Upper lobe of left lung (tissue), 6 donors: ENCODE measurements around the gene AKAP5. TPM values are rescaled to one million over a fixed set of nuclear protein-coding genes. Genes with fewer than 3 reads are reported as not detected.

Experiments
- ATAC-seq, 2 donors: fragments of 200-7000 bp; cut with Tn5 transposase; one replicate each; pipeline ENCODE4 v1.9.1; 2022; ENCODE audit warnings: mild to moderate bottlenecking in 2 of 2, moderate library complexity in 2 of 2; ENCODE audit not compliant: low FRiP score in 2 of 2
- DNase-seq, 2 donors: peaks; one replicate each; pipeline ENCODE4 v3.0.0-alpha.2; 2019 to 2020
- H3K27ac ChIP-seq, 4 donors: fragments of 200-600 bp; sonication (generic); one replicate each; pipeline ENCODE4 v1.5.1; 2016 to 2019
- H3K27me3 ChIP-seq, 4 donors: fragments of 200-600 bp; sonication (generic); one replicate each; pipeline ENCODE4 v1.5.1; 2017 to 2019
- H3K36me3 ChIP-seq, 4 donors: fragments of 200-600 bp; sonication (generic); one replicate each; pipeline ENCODE4 v1.5.1; 2016 to 2019
- H3K4me1 ChIP-seq, 4 donors: fragments of 200-600 bp; sonication (generic); one replicate each; pipeline ENCODE4 v1.5.1; 2018 to 2019
- H3K4me3 ChIP-seq, 4 donors: fragments of 200-600 bp; sonication (generic); one replicate each; pipeline ENCODE4 v1.5.1; 2017 to 2019; ENCODE audit warnings: mild to moderate bottlenecking in 2 of 4, moderate library complexity in 1 of 4
- H3K9me3 ChIP-seq, 4 donors: fragments of 200-600 bp; sonication (generic); one replicate each; pipeline ENCODE4 v1.5.1; 2018 to 2019
- CTCF ChIP-seq, 6 experiments: fragments of 450-650 bp in 4 of 6; fragments of 200-600 bp in 2 of 6; sonication (generic) in 2 of 6; IDR thresholded peaks; one replicate each; pipeline ENCODE4 v1.5.1; 2016 to 2019; ENCODE audit warnings: antibody characterized with exemption in 6 of 6
- EP300 ChIP-seq, 4 donors: sonication (generic); formaldehyde crosslinking; IDR thresholded peaks; one replicate each; pipeline ENCODE4 v1.5.1; 2017; ENCODE audit warnings: antibody characterized with exemption in 4 of 4, control low read depth in 2 of 4
- POLR2A ChIP-seq, 4 donors: fragments of 450-650 bp; IDR thresholded peaks; one replicate each; pipeline ENCODE4 v1.5.1; 2016 to 2017; ENCODE audit warnings: antibody characterized with exemption in 4 of 4, mild to moderate bottlenecking in 2 of 4
- POLR2AphosphoS5 ChIP-seq, 2 donors: sonication (generic); formaldehyde crosslinking; IDR thresholded peaks; one replicate each; pipeline ENCODE4 v1.5.1; 2017; ENCODE audit warnings: antibody characterized with exemption in 2 of 2
- WGBS, 2 donors: methylation state at CpG; one replicate each; pipeline ENCODE4 v1.1.5; 2017 to 2018; 5-methylcytosine and 5-hydroxymethylcytosine counted together
- total RNA-seq, 6 donors: library from RNA; depleted of rRNA in 4 of 6; stranded (reverse); fragments of >200 nt in 4 of 6; gene quantifications; one replicate each; pipeline versions ENCODE4 v1.1.0 to v1.2.1, GENCODE V29; 2016 to 2021
- donor health status: DM: no; HTN: no; CAD: no; lungs with moderate emphysema.
- donor health status: DM: no; HTN: yes; CAD: no; lungs with severe emphysema.

AKAP5 gene
- total RNA-seq, 6 donors from 2014 or later: 1.0 to 5.4 (median 2.5) TPM

- Histone ChIP-seq H3K36me3 (peaks cover 0 to 10% (median 3%) of the 10 kb centered on the region in 4 donors), H3K4me1 (peaks cover 13 to 26% (median 18%) of the 10 kb centered on the region in 4 donors), H3K27me3 (no peaks in the 10 kb centered on the region), H3K9me3 (no peaks in the 10 kb centered on the region), H3K4me3 (no peak overlapping the region), H3K27ac (no peak overlapping the region)
- DNase-seq: no peak
- TF ChIP-seq POLR2AphosphoS5 (IDR thresholded peaks at IDR 0.05): no peak
- no peak for TF ChIP-seq CTCF (IDR thresholded peaks at IDR 0.05)
- TF ChIP-seq POLR2A (IDR thresholded peaks at IDR 0.05): no peak
- no peak for TF ChIP-seq EP300 (IDR thresholded peaks at IDR 0.05)
- no peak for ATAC-seq
Measured at GRCh38 chr14:64496764-64497163, 31.5 kb downstream of the AKAP5 start.

GRCh38 chr14:64500088-64500487 lies 34.8 kb downstream of the AKAP5 start:
- no peaks in the 10 kb centered on the region for H3K9me3 ChIP-seq
- no peak for ATAC-seq
- H3K4me3 ChIP-seq: no peak overlapping the region
- H3K4me1 ChIP-seq: peaks cover 22 to 41% (median 27%) of the 10 kb centered on the region in 4 donors
- H3K27me3 ChIP-seq: no peaks in the 10 kb centered on the region
- TF ChIP-seq POLR2A (IDR thresholded peaks at IDR 0.05) (no peak), EP300 (IDR thresholded peaks at IDR 0.05) (no peak), POLR2AphosphoS5 (IDR thresholded peaks at IDR 0.05) (no peak), CTCF (IDR thresholded peaks at IDR 0.05) (no peak)
- peak overlapping the region in 1 of 4 donors; percentile 100 for H3K27ac ChIP-seq
- no peak for DNase-seq
- WGBS, 2 donors: 74 to 88% methylated on average over 1 of the region's 1 CpG
- peaks cover 0 to 7% (median 3%) of the 10 kb centered on the region in 4 donors for H3K36me3 ChIP-seq

- H3K4me3 ChIP-seq: peak overlapping the region in 2 of 4 donors; percentile 58 to 72
- peak; percentile 55 to 67 for TF ChIP-seq POLR2AphosphoS5 (IDR thresholded peaks at IDR 0.05)
- TF ChIP-seq EP300 (IDR thresholded peaks at IDR 0.05): no peak
- TF ChIP-seq CTCF (IDR thresholded peaks at IDR 0.05): peak in 1 of 6 experiments; percentile 18
- TF ChIP-seq POLR2A (IDR thresholded peaks at IDR 0.05): peak in 2 of 4 donors; percentile 52 to 54
- peak overlapping the region; percentile 95 to 100 (median 100) for H3K27ac ChIP-seq
- peaks cover 0 to 3% (median 0%) of the 10 kb centered on the region in 4 donors for H3K36me3 ChIP-seq
- ATAC-seq (peak in 1 of 2 donors; percentile 17), DNase-seq (peak in 1 of 2 donors; percentile 76)
- peaks cover 31 to 51% (median 35%) of the 10 kb centered on the region in 4 donors for H3K4me1 ChIP-seq
- no peaks in the 10 kb centered on the region for H3K9me3 ChIP-seq
- WGBS, 2 donors: 39 to 54% methylated on average over 7 to 8 of the region's 8 CpGs
- no peaks in the 10 kb centered on the region for H3K27me3 ChIP-seq
Measured at GRCh38 chr14:64501411-64502171, 36.3 kb downstream of the AKAP5 start.

GRCh38 chr14:64502456-64502855 lies 37.2 kb downstream of the AKAP5 start:
- TF ChIP-seq CTCF (IDR thresholded peaks at IDR 0.05) (no peak), EP300 (IDR thresholded peaks at IDR 0.05) (no peak), POLR2AphosphoS5 (IDR thresholded peaks at IDR 0.05) (no peak), POLR2A (IDR thresholded peaks at IDR 0.05) (no peak)
- WGBS, 2 donors: 55 to 59% methylated on average over 6 of the region's 6 CpGs
- ATAC-seq: no peak
- Histone ChIP-seq H3K27ac (peak overlapping the region; percentile 95 to 100 (median 100)), H3K9me3 (no peaks in the 10 kb centered on the region), H3K4me1 (peaks cover 38 to 60% (median 44%) of the 10 kb centered on the region in 4 donors), H3K36me3 (peaks cover 0 to 3% (median 0%) of the 10 kb centered on the region in 4 donors), H3K4me3 (peak overlapping the region; percentile 42 to 88 (median 65)), H3K27me3 (no peaks in the 10 kb centered on the region)
- DNase-seq: no peak
